HG02943 (cell line): ENCODE measurements around the gene CYTH4.

Experiments used
- ATAC-seq: cut with Tn5 transposase; IDR thresholded peaks from one replicate; pipeline ENCODE4 v1.9.1; 2021; ENCODE audit warnings: mild to moderate bottlenecking, low read depth, moderate library complexity; ENCODE audit not compliant: unreplicated experiment

The CYTH4 gene

DNA sequence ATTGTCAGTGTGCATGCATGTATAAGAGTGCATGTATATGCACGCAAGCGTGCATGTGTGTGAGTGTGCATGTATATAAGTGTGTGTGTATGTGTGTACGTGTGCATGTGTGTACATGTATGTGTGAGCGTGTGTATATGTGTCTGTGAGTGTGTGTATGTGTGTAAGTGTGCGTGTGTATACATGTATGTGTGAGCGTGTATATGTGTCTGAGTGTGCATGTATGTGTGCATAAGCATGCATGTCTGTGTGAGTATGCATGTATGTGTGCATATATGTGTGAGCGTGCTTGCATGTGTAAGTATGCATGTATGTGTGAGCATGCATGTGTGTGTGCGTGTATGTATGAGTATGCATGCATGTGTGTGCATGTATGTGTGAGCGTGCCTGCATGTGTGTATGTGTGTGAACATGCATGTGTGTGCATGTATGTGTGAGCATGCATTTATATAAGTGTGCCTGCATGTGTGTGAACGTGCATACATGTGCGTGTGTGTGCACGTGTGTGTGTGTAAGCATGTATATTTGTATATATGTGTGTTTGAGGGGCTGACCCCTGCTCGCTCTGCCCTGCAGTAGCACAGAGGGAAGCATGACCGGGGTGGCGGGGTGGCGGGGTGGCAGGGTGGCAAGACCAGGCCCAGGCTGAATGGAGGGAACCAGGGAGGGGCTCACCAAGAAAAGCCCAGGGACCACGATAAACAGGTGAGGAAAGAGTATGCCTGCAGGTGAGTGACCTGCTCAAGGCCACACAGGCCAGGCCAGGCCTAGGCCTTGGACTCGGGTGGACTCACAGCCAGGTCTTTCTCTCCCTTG, 26.3 kb downstream of the CYTH4 start:
- ATAC-seq, result no peak

- ATAC-seq, result no peak
Measured at GRCh38 chr22:37309211-37310074, 27.1 kb downstream of the CYTH4 start.

DNA sequence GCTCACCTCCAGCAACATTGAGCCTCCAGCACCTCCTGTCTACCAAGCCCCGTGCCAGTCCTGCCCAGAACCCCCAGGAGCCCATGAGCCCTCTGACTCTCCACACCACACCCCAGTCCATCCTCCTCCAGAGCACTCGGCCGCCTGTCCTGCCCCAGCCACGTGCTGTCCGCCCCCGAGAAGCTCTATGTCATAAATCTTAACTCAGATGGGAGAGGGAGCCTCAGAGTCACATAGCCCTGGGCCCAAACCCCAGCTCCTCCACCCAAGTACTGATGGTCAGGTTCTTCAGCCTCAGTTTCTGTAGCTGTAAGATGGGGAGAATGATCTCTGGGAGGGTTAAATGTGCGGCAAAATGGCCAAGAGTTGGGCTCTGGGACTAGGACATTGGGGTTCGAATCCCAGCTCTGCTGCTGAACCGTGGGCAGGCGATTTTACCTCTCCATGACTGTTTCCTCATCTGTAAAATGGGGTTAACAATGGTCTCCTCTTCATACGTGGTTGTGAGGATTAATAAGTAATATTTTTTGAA, 27.8 kb downstream of the CYTH4 start:
- ATAC-seq, result no peak

DNA sequence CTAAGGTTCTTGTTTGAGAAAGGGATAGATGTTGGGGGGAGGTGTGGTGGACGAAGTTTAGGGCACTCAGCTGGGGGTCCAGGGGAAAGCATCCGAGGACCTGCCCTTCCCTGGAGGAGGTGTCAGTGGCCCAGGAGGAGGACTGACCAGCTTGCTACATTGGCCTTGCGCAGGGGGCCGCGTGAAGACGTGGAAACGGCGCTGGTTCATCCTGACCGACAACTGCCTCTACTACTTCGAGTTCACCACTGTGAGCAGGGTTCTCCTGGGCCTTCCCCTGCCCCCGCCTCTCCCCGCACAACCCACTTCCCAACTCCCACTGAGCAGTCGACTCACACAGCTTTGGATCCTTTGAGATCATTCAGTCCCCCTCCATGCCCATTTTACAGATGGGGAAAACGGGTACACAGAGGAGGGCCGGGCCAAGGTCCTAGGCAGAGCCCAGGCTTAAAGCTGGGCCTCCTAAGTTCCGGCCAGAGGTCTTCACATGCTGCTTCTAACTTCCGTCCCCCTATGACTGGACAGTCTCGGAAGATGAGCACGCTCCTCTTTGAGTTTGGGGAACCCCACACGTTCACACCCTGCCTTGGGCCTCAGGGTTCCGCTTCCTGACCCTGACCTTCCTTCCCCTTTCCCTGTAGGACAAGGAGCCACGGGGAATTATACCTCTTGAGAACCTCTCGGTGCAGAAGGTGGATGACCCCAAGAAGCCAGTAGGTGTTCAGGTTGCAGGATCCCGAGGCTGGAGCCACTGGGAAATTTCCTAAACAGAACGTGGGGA, 28.7 kb downstream of the CYTH4 start:
- no peak for ATAC-seq

DNA sequence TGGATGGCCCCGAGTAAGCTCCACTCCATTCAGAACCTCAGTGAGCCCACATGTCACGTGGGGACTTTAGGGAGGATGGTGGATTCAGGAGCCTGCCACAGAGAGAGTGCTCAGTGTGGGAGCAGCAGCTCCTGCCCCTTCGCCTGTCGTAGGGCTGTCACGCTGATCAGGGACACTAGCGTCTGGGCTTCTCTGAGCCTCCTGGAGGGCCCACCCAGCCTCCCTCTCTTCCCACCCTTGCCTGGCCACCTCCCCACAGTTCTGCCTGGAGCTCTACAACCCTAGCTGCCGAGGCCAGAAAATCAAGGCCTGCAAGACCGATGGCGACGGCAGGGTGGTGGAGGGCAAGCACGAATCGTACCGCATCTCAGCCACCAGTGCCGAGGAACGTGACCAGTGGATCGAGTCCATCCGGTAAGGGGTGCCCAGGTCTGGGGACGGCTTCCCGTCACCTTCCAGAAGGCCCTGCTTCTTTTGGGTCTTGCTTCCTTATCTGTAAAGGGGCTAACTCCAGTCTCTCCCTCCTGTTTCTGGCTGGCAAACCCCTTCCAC, 29.5 kb downstream of the CYTH4 start:
- no peak for ATAC-seq

GRCh38 chr22:37312549-37313183, 30.4 kb downstream of the CYTH4 start:
- ATAC-seq, result no peak

DNA sequence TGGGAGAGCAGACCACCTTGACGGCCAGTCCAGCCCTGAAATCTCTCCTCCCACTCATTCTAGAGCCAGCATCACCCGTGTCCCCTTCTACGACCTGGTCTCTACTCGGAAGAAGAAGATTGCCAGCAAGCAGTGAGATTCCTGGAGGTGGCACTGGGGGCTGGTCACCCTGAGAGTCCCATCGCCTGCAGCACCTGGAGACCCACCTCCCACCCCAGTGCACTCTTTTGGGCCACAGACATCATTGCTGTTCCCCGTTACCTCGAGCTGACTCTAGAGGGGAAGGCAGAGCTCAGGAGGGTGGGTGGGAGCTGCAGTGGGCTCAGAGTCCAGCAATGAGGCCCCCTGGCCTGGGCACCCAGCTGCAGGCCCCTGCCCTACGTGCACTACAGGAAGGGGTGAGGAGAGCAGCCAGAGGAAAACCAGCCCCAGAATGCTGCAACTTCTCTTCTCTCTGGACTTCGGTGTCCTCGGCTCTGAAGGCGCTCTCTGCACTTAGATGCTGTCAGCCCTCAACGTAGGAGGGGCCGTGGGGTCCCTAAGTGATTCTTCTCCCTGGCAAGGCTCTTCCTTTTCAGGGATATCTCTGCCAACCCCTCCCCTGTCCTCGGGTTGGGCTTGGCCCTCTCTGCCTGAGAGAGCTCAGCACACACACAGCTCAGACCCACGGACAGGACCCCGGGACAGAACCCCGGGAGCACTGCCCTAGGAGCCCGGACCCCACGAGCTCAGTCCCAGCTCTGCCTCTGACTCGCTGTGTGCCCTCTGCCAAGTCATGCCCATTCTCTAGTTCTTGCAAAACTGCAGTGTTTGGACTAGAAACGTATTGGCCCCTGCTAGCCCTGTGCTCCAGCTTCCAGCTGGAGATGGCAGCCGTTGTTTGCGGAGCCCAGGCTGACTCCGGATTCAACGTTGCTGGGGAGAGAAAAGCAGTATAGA, 31.3 kb downstream of the CYTH4 start:
- no peak for ATAC-seq

GRCh38 chr22:37314315-37315074, 32.2 kb downstream of the CYTH4 start:
- no peak for ATAC-seq

- no peak for ATAC-seq
Measured at GRCh38 chr22:37316405-37316804, 34.1 kb downstream of the CYTH4 start.

GRCh38 chr22:37316875-37317371, 34.6 kb downstream of the CYTH4 start:
- ATAC-seq, result no peak

DNA sequence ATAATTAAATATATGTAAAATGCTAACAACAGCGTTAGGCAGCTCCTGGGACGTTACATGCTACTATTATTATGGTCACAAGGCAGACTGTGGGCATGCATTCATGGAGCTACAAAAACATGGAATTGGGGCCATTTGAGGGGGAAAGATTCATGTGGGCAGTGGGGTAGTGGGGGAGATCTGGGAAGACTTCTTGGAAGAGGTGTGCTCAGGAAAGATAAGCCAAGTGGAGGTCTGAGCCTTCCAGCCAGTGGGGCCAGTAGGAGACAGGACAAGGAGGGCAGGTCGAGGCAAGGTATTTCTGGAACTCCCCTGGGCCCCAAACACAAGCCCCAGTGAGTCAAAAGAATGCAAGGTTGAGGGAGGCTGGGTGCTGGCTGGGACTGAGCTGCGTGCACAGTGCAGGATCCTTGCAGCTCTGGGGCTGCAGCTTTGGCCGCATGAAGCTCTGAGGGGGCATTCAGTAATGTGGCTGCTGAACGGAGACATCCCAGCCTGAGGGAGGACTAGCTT, 35.4 kb downstream of the CYTH4 start:
- ATAC-seq, result no peak

GRCh38 chr22:37318364-37319109, 36.2 kb downstream of the CYTH4 start:
- ATAC-seq, result no peak

- ATAC-seq, result no peak
Measured at GRCh38 chr22:37319469-37319868, 37.2 kb downstream of the CYTH4 start.

- no peak for ATAC-seq
Measured at GRCh38 chr22:37320726-37321677, 38.7 kb downstream of the CYTH4 start.

GRCh38 chr22:37324340-37325038, 42.2 kb downstream of the CYTH4 start:
- ATAC-seq, result no peak
